Body of pancreas (tissue), 4 donors: ENCODE results near the gene HOXD3. TPM values are rescaled to one million over a fixed set of nuclear protein-coding genes. Genes with fewer than 3 reads are reported as not detected.

Experiments
- ATAC-seq: fragments of 150-250 bp; one replicate; pipeline ENCODE4 v1.9.1; 2016
- DNase-seq, 4 donors: peaks; one replicate each; pipeline ENCODE4 v3.0.0-alpha.2; 2019
- H3K27ac ChIP-seq, 4 donors: fragments of 200-600 bp; sonication (generic); 1 replicate in 3 of 4; 2 replicates in 1 of 4; pipeline versions ENCODE4 v1.5.1 to v1.6.1; 2016 to 2019; ENCODE audit warnings: mild to moderate bottlenecking in 1 of 4, mixed read lengths in 1 of 4, moderate library complexity in 1 of 4
- H3K27me3 ChIP-seq, 2 donors: fragments of 200-600 bp; sonication (generic); one replicate each; pipeline ENCODE4 v1.6.0; 2016; ENCODE audit warnings: mild to moderate bottlenecking in 1 of 2
- H3K36me3 ChIP-seq, 2 donors: fragments of 200-600 bp; sonication (generic); replicated peaks in 1 of 2; 2 replicates each; pipeline ENCODE4 v1.5.1; 2016; ENCODE audit warnings: low read depth in 2 of 2; ENCODE audit not compliant: insufficient read depth in 1 of 2
- H3K4me1 ChIP-seq: fragments of 200-600 bp; sonication (generic); one replicate; pipeline ENCODE4 v1.6.0; 2016
- H3K4me3 ChIP-seq, 2 donors: fragments of 200-600 bp; sonication (generic); 1 replicate in 1 of 2; 2 replicates in 1 of 2; pipeline ENCODE4 v1.5.1; 2016 to 2019
- H3K9me3 ChIP-seq, 3 donors: fragments of 200-600 bp; sonication (generic); 1 replicate in 2 of 3; 2 replicates in 1 of 3; pipeline ENCODE4 v1.5.1; 2016
- CTCF ChIP-seq, 7 experiments: fragments of 450-650 bp in 4 of 7; fragments of 200-600 bp in 3 of 7; sonication (generic) in 3 of 7; IDR thresholded peaks; one replicate each; pipeline ENCODE4 v1.5.1; 2016 to 2019; ENCODE audit warnings: antibody characterized with exemption in 7 of 7
- POLR2A ChIP-seq, 3 donors: fragments of 450-650 bp; IDR thresholded peaks; one replicate each; pipeline ENCODE4 v1.6.1; 2016; ENCODE audit warnings: antibody characterized with exemption in 3 of 3, mild to moderate bottlenecking in 2 of 3
- WGBS, 2 donors: methylation state at CpG; one replicate each; pipeline ENCODE4 v1.1.5; 2017; 5-methylcytosine and 5-hydroxymethylcytosine counted together
- intact Hi-C: fragments of 100-400 bp; cut with DNase I; formaldehyde crosslinking; loops from one replicate; pipeline ENCODE4 v1.15.1; 2023
- total RNA-seq, 2 donors: library from RNA; depleted of rRNA; stranded (reverse); fragments of >200 nt; gene quantifications; one replicate each; pipeline ENCODE4 v1.1.0, GENCODE V29; 2016

Gene HOXD3
- total RNA-seq, 2 donors from 2014 or later, result 0.26 TPM; not detected in 1

GRCh38 chr2:176178038-176178756 is 21.1 kb downstream of the HOXD3 start:
- WGBS, 2 donors, result 4 to 7% methylated on average over 10 to 66 of the region's 68 CpGs
- Histone ChIP-seq H3K4me1 (peaks cover 21% of the 10 kb centered on the region), H3K4me3 (no peak overlapping the region), H3K9me3 (no peaks in the 10 kb centered on the region), H3K27ac (no peak overlapping the region), H3K36me3 (no peaks in the 10 kb centered on the region), H3K27me3 (peaks cover 0 to 31% of the 10 kb centered on the region in 2 donors)
- TF ChIP-seq POLR2A (IDR thresholded peaks at IDR 0.05), result no peak
- TF ChIP-seq CTCF (IDR thresholded peaks at IDR 0.05), result no peak
- ATAC-seq, result peak; percentile 33
- intact Hi-C loops, result no loop called here
- DNase-seq, result no peak

- Histone ChIP-seq H3K36me3 (no peaks in the 10 kb centered on the region), H3K27ac (no peak overlapping the region), H3K4me1 (peaks cover 21% of the 10 kb centered on the region), H3K4me3 (no peak overlapping the region), H3K9me3 (no peaks in the 10 kb centered on the region), H3K27me3 (peaks cover 0 to 37% of the 10 kb centered on the region in 2 donors)
- WGBS, 2 donors, result 15 to 32% methylated on average over 7 of the region's 7 CpGs
- intact Hi-C loops, result no loop called here
- ATAC-seq (peak; percentile 34), DNase-seq (no peak)
- no peak for TF ChIP-seq CTCF (IDR thresholded peaks at IDR 0.05)
- TF ChIP-seq POLR2A (IDR thresholded peaks at IDR 0.05), result no peak
Observed at GRCh38 chr2:176178757-176179295, 21.7 kb downstream of the HOXD3 start.

GRCh38 chr2:176181551-176181950 is 24.4 kb downstream of the HOXD3 start:
- no peak for TF ChIP-seq POLR2A (IDR thresholded peaks at IDR 0.05)
- no peak for TF ChIP-seq CTCF (IDR thresholded peaks at IDR 0.05)
- no peaks in the 10 kb centered on the region for H3K9me3 ChIP-seq
- peaks cover 0 to 19% of the 10 kb centered on the region in 2 donors for H3K27me3 ChIP-seq
- H3K27ac ChIP-seq, result no peak overlapping the region
- no peak overlapping the region for H3K4me3 ChIP-seq
- intact Hi-C loops, result no loop called here
- ATAC-seq, result no peak
- no peak for DNase-seq
- peaks cover 10% of the 10 kb centered on the region for H3K4me1 ChIP-seq
- WGBS, 2 donors, result 57 to 67% methylated on average over 3 of the region's 3 CpGs
- H3K36me3 ChIP-seq, result no peaks in the 10 kb centered on the region

GRCh38 chr2:176182671-176183070 is 25.6 kb downstream of the HOXD3 start:
- intact Hi-C loops, result no loop called here
- Histone ChIP-seq H3K27ac (no peak overlapping the region), H3K27me3 (peaks cover 0 to 19% of the 10 kb centered on the region in 2 donors), H3K9me3 (no peaks in the 10 kb centered on the region), H3K4me1 (peaks cover 19% of the 10 kb centered on the region), H3K36me3 (no peaks in the 10 kb centered on the region), H3K4me3 (no peak overlapping the region)
- ATAC-seq (no peak), DNase-seq (no peak)
- no peak for TF ChIP-seq CTCF (IDR thresholded peaks at IDR 0.05)
- TF ChIP-seq POLR2A (IDR thresholded peaks at IDR 0.05), result no peak
- 68 to 88% methylated on average over 3 of the region's 3 CpGs for WGBS, 2 donors

- no peaks in the 10 kb centered on the region for H3K9me3 ChIP-seq
- peaks cover 30% of the 10 kb centered on the region for H3K4me1 ChIP-seq
- ATAC-seq (no peak), DNase-seq (no peak)
- H3K27me3 ChIP-seq, result peaks cover 0 to 24% of the 10 kb centered on the region in 2 donors
- TF ChIP-seq POLR2A (IDR thresholded peaks at IDR 0.05) (no peak), CTCF (IDR thresholded peaks at IDR 0.05) (no peak)
- no peak overlapping the region for H3K27ac ChIP-seq
- no peaks in the 10 kb centered on the region for H3K36me3 ChIP-seq
- no peak overlapping the region for H3K4me3 ChIP-seq
- 43 to 56% methylated on average over 2 of the region's 2 CpGs for WGBS, 2 donors
- intact Hi-C loops, result no loop called here
Observed at GRCh38 chr2:176184749-176185148, 27.6 kb downstream of the HOXD3 start.
